Activated CD4-positive, alpha-beta T cell treated with anti-CD3 and anti-CD28 coated beads for 48 hours (primary cell): ENCODE measurements around the gene RELT.
"Not testable (repeated sequence)": the region's sequence is repeated elsewhere in the genome, so short reads cannot be mapped to it uniquely, and the experiment has no call there.

Experiments used
- DNase-seq: peaks from one replicate; pipeline ENCODE4 v3.0.0-alpha.2; 2020

RELT gene

DNA sequence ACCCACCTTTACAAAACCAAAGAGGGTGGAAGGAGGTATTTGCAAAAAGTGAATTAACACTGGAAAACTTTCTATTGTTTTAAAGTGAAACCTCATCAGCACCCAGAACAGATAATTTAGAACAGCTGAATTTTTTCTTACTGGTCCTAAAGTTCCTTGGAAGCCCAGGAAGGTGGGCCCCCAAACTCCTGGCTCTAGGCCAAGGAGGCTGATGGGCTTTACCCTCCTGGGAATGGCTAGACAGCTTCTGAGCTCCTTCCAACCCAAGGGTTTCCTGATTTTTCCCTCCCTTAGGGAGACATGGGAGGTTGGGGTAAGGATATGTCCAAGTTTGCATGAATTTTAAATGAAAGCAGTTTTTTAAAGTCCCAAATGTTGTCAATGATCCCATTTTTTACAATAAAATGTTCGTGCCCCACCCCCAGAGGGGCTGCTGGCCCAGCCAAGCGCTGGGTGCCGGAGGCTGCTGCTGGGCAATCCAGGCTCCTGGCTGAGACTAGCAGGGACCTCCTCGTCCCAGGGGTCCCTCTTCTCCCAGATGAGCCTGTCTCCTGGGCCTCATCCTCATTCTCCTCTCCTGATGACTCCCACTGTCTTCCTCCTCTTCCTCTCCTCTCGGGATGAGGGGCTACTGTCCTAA lies 28.4 kb downstream of the RELT start:
- no peak for DNase-seq

DNA sequence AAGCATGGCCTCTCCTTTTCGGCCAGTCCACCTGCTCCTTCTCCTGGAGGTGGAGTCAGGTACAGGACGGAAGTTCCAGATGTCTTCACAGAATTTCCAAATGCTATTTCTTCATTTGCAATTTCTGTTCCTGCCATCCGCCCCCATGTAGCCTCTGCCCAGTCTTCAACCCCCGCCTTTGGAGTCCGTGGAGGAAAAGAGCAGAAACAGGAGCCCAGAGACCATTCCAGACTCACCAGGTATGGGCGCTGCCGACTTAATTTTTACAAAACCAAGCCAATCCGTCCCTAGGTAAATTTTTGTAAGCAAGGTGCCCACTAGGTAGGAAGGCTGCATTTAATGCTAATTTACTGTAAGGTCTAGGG lies 28.9 kb downstream of the RELT start:
- DNase-seq: no peak

DNA sequence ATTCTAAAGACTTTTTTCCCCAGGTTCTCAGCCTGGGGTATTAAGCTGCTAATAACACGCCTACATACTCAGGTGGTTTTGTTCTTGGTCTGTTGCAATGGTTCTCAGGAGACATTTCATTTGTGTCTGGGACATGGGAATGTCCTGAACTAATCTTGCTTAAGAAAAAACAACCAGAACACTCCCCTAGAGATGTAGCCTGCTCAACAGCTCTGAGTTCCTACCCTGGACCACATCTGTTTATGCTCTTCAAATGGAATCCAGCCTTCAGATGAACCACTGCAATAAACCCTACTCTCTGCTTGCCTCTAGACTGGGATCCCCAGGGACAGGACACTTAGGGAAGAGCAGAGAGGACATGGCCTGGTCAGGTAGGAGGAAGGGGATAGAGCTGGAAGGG lies 29.9 kb downstream of the RELT start:
- no peak for DNase-seq

DNA sequence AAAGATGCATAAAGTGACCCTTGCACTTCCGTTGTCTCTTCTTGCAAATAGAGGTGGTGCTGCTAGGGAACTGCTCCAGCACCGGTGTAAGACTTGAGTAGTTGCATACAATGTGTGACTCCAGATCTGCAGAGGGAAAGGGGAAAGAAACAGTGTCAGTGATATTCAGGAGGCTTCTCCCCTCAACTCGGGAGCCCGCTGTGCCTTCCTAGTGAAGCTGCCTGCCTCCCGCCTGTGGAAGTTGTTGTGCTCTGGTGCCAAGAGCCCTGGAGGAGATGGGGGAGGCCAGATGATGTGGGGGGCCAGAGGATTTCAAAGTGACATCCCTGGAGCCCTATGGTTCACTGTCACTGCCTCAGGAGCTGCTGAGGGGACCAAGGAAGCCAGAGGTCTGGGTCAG lies 30.4 kb downstream of the RELT start:
- no peak for DNase-seq

DNA sequence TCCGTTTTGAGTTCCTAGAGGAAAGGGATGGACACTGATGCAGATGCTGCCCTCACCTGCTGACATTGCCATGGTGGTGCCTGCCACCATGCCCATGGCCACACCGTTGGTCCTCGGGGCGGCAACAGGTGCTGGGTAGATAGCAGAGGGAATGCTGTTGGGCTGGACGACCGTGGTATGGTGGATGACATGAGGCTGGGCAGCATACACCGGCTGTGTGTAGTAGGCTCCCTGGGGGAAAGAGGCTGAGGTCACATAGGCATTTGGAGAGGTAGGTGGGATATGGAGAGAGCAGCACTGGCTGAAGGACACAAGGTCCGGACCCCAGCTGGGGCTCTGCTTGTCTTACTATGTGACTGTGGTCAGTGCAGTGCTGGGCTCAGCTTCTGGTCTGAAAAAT lies 33.2 kb downstream of the RELT start:
- no peak for DNase-seq

DNA sequence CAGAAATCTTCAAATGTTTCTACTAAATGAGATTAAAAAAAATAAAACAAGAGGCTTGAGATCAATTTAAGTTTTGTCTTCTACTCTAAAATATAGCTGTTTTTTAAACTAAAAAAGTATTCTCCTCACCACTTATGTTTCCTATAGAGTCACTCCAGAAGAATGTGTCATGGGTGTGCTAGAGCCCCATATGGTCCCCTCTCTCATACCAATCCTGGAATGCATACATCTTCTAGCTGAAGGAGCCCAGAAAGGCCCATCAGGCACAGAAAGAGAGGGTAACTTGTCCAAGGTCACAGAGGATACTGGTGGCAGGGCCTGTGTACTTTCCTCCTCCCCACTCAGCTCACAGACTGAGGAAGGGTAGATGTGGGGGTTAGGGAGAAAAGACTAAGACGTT lies 34.4 kb downstream of the RELT start:
- DNase-seq: no peak

DNA sequence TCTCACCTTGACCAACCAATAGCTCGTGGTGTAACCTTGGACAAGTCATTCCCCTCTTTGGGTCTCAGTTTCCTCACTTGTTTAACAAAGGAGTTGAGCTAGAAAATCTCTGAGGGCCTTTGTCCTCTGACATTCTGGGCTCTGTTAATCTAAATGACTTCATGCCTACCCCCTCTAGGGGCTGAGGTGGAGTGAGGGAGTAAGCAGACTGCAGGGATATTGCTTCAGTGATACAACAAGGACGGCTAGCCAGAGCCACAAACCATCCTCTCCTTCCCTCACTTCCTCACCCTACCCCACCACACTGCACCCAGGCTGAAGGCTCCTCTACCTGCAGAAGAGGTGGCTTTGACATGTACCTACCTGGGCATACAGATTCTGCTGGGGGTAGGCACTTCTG lies 34.8 kb downstream of the RELT start:
- DNase-seq: no peak

DNA sequence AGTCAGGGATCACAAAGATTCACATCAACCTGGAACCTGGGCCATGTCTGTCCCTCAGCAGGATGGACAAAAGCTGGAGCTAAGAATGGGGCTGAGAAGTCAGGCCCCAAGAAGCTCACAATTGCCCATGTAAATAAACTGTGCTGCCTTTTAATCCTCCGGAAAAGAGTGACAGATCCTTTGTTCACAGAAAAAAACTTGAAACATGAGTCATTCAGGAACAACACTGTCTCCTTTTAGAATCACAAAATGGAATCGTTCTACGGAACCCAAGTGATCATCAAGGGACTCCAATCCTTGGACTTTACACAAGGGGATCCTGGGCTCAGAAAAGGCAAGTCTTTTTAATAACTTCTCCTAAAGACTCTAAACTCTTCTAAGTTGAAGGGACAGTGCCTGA lies 36.1 kb downstream of the RELT start:
- DNase-seq: no peak

DNA sequence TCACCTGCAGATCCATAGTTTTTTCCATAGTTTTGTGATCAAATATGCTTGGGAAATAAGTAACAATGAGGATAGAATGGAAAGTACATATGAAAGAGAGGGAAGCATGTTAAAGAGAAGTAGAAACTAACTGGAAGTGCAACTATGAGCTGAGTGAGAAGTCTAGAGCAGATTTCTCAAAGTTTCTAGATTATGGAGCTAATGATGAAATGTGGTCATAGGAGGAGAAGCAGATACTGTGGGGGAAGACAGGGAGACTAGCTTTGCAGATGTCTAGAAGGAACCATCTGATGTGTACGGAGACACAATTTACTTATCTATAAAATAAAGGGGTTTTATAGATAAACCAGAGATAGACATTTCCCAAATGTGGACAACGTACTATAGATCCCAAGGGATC lies 37.1 kb downstream of the RELT start:
- no peak for DNase-seq

DNA sequence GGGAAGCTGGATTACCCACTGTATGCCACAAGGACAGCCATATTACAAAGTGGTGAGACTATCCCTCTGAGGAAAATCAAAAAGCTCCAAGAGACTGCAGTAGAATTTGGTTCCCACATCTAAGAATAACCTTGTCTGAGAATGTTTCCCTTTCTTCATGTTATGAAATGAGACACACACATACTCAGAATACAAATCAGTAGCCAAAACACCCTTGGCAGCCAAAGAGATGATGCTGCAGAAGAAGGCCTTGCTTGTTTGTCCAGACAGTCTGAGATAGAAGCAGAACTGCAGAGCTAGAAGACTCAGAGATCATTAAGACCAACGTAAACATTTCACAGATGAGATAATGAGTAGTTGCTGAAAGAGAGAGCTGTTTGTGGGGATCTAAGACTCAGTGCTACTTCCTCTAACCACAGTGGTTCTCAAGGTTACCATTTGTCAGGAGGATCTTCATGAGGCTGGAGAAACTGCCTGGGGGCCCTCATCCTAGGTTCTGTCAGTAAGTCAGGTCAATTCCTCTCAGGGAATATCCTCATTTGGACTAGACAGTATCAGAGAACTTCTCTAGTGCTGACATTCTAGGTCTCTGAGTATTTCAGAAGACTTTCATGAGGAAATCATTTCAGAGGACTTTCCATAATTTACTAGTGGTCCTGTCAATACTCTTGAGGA lies 38.9 kb downstream of the RELT start:
- DNase-seq: no peak

DNA sequence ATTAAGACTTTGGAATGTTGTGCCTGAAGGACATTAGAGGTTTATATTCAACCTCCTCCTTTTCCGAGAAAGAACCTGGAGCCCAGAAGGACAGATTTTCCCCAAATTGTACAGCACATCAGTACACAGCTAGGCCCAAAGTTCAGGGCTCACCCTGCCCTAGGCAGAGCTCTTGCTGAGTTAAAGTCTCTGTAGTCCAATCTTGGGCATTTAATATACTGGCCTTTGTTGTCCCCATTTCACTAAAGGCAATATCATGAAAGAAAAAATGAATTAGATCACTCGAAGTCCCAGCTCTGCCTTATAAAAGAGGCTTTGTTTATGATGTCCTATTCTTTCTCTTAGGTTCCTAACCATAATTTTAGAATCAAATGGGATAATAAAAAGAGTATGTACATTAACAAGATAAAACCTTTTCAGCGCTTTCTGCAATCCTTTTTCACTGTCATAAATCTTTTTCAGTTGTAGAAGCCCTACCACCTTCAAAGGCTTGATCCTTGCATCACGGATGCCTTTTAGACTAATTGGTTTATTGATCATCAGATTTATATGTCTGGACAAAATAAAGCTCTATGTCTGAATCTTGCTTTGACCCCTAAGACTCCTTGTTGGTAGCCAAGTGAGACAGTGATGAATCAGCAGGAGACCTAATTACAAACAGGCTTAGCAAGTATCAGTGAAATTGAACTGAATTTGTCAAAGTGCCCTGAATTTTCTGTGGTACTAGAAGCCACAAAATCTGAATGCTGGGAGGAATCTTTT lies 39.8 kb downstream of the RELT start:
- no peak for DNase-seq

DNA sequence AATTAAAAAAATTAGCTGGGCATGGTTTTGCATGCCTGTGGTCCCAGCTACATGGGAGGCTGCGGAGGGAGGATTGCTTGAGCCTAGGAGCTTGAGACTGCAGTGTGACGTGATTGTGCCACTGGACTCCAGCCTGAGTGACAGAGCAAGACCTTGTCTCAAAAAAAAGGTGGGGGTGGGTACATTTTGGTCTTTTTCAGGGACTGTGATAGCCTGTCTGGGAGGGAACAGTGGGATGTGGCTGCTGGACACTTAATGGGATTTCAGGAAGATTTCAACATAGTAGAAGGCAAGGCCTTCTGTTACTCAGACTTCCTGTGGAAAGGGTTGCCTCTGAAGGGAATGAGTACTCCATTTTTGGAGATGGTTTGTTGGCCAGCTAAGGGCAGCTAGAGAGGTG lies 40.6 kb downstream of the RELT start:
- DNase-seq: no peak

DNA sequence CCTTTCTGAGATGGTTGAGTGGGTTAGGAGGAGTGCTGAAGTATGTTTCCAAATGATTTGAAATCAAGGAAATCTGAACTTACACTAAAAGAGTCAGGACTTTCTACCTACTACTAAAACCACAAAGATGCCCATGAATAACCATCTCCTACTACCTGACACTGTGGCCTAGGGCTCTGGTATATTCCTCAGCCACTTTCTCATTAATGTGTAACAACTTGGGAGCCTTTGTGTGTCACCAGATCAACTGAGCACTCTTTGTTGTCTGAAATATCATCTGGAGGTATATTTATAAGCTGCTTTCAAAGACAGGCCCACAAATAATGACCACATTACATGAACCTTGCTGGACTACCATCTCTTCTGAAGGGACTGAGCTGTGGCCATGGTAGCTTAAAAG lies 43.9 kb downstream of the RELT start:
- DNase-seq: no peak

DNA sequence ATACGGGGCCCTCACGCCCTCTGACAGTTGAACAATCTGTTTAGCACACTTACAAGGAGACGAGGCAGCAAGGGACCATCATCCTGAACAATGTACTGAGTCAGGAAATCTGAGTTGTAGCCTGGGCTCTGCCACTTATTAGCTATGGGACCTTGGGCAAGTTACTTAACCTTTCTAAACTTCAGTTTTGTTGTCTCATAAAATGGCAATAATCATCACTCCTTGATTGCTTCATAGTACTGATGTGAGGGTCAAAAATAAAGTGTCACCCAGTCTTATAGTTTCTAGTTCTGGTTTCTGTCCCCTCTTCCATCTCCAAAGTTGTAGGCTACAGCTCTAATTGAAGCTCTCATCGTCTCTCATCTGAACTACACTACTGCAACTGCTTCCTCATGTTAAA lies 46.7 kb downstream of the RELT start:
- DNase-seq: no peak

DNA sequence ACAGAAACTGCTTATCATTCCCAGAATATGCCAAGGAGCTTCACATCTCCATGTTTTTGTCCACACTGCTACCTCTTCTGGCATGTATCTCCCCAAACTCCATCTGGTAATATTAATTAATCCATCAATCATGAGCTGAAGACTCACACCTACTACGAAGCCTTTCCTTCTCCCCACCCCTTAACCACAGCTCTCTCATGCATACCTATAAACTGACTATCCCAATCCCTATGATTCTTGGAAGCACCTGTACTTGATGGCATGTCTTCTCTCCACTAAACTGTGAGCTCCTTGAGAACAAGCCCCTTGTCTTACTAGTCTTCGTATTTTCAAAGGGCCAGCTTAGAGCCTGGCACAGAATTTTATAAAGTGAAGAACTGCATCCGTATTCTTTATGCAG lies 47.3 kb downstream of the RELT start:
- no peak for DNase-seq

DNA sequence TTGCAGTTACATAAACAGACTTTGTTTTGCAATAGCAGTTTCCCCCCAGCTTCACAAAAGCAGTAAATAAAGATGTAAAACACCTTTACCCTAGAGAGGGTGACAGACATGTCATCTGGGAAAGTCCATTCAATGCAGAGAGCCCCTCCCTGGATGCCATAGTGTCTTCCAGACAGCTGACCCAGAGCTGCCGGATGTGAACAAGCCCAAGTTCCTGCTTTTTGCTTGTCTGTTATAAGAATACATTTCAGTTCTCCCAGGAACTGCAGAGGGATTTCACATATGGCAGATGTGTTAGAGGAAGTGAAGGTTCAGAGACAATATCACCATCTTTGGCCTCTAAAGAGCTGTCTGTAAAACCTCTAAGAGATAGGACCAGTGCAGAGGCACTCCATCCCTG lies 48.9 kb downstream of the RELT start:
- DNase-seq: no peak

DNA sequence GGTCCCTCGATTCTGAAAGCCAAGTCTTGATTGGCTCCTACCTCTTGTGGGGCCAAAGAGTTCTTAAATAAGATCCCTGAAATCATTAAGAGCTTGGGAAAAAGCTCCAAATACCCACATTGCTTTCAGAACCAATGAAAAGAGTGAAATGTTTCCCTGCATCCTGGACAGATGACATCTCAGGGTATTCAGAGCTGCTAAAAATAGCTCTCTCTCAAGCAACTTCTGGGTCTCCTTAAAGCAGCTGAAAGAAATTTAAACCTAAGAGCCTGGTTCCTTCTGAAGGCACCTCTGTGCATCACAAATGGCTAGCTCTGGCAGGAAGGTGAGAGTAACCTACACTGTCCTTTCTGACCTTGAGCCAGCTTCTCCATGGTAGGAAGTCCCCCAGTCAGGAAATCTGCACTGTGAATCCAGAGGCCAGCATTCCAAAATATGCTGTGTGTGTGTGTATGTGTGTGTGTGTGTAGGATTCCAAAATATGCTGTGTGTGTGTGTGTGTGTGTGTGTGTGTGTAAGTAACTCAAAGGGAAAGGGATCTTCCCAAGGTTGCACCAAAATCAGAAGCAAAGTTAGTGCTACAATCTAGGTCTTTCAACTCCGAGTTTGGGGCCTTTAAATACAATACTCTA lies 50.1 kb downstream of the RELT start:
- no peak for DNase-seq

DNA sequence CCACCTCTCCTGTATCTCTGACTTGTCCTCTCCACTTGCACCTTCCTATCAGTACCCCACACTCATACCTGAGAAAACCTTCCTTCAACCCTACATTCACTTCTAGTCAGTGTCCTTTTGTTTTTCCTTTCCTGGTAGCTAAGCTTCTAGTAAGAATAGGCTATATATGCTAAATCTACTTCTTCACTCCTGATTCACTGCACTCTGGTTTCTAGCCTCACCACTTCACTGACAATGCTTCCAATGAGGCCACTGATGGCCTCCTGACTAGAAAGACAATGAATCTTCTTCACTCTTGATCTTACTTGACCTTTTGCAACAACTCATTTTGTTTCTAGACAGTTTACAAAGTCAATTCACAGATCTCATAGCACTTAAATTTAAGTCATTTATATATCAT lies 52.0 kb downstream of the RELT start:
- no peak for DNase-seq

DNA sequence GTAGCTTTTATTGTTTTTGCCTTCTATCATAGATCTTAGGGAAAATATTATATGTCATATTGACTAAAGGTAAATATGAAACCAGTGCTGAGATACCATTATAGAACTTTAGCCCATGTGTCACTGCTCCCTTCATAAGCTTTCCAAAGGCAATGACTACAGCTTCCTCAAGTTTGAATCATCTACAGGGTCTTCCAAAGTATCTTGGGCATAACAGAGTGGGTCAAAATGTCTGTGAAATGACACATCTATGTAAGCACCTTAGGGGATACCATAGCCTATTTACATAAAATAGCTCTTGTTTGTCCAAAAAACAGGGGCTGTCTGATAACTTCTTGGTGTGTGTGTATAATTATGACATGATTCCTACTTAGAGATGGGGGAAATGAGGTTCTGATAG lies 52.5 kb downstream of the RELT start:
- no peak for DNase-seq

DNA sequence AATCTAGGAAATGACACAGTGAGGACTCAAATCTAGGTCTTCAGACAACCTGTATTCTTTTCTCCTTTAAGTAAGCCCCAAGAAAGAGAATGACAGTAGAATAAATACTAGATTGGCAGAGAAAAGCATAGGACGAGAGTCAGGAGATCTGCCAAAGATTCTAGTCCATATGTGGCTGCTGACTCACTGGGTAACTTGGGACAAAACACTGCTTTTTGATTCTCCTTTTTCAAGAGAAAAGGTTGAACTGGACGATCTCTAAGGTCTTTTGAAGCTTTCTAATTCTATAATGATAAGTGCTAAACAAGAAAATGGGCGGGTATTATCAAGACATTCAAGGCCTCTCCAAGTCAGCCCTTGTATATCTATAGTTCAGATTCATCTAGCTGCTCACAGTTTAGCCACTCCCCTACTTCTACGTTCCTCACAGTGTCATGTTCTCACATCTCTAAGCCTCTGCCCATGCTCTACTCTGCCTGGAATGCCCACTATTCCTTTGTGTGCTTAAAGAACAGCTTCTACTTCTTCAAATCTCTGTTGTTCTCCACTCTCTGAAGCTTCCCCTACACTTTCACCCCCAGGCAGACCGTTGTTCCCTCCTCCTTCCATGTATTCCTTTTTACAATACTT lies 53.0 kb downstream of the RELT start:
- DNase-seq: no peak

DNA sequence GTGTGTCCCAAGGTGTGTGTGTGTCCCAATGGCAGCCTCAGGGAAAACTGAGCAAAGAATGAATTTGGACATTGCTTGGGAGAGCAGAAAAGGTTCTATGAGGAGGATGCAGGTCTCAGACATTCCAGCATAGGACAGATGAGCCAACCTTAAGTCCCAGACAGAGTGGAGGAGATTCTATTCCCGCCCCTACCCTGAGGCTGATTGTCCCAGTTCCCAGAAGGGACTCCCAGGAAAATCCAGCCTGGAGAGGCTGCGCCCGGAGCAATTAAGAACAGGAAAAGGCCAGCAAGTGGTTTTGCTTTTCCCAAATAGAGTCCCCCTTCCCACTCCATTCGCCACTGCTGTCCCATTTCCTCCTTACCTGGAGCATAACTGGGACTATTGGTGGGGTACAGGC lies 54.1 kb downstream of the RELT start:
- no peak for DNase-seq

DNA sequence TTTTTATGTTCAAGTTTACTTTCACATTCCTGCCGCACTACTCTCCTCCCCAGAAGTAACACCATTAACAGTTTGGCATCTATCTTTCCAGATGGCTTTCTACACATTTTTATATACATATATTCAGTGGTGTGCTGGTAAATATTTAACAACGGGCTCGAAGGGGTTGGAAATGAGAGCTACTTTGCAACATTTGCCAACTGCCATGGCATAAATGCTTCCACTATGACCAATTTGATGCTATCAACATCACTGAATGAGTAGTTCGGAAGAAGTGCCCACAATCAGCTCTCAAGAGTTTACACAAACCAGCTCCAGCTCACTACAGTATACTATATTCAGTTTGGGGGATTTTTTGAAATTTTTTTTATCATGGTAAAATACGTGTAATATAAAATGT lies 55.2 kb downstream of the RELT start:
- no peak for DNase-seq

DNA sequence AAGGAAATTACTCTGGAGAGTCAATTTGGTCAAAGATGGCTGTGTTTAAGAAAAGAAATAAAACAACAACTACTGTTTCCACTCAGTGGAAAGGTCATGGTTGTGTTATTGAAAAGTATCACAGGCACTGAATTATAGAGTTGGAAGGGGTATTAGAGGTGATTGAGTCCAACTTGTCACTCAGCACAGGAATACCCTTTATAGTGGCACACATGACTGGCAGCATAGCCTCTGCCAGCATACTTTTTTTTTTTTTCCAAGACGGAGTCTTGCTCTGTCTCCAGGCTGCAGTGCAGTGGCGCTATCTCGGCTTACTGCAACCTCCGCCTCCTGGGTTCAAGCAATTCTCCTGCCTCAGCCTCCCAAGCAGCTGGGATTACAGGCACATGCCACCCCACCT lies 60.7 kb downstream of the RELT start:
- not testable (repeated sequence) for DNase-seq
